HG03457 (cell line): ENCODE measurements around the gene CRISPLD2.

ENCODE experiments used
- ATAC-seq: cut with Tn5 transposase; IDR thresholded peaks from one replicate; pipeline ENCODE4 v1.9.1; 2021; ENCODE audit warnings: moderate number of reproducible peaks; ENCODE audit not compliant: unreplicated experiment

The CRISPLD2 gene

GRCh38 chr16:84838383-84838948 lies 18.7 kb downstream of the CRISPLD2 start:
- ATAC-seq, result no peak

GRCh38 chr16:84839054-84839453 lies 19.3 kb downstream of the CRISPLD2 start:
- no peak for ATAC-seq

GRCh38 chr16:84839956-84840355 lies 20.2 kb downstream of the CRISPLD2 start:
- no peak for ATAC-seq

- no peak for ATAC-seq
Observed at GRCh38 chr16:84840687-84841627, 21.2 kb downstream of the CRISPLD2 start.

- ATAC-seq, result no peak
Observed at GRCh38 chr16:84841787-84842300, 22.1 kb downstream of the CRISPLD2 start.

- no peak for ATAC-seq
Observed at GRCh38 chr16:84842516-84843148, 22.8 kb downstream of the CRISPLD2 start.

GRCh38 chr16:84843149-84844048 lies 23.6 kb downstream of the CRISPLD2 start:
- ATAC-seq, result no peak

- ATAC-seq, result no peak
Observed at GRCh38 chr16:84844049-84844350, 24.2 kb downstream of the CRISPLD2 start.

GRCh38 chr16:84844559-84845495 lies 25.0 kb downstream of the CRISPLD2 start:
- ATAC-seq, result no peak

GRCh38 chr16:84845496-84846002 lies 25.8 kb downstream of the CRISPLD2 start:
- no peak for ATAC-seq

- ATAC-seq, result no peak
Observed at GRCh38 chr16:84847564-84848355, 28.0 kb downstream of the CRISPLD2 start.

GRCh38 chr16:84848986-84849634 lies 29.3 kb downstream of the CRISPLD2 start:
- ATAC-seq, result no peak

GRCh38 chr16:84849751-84850150 lies 30.0 kb downstream of the CRISPLD2 start:
- no peak for ATAC-seq

GRCh38 chr16:84850714-84851113 lies 30.9 kb downstream of the CRISPLD2 start:
- no peak for ATAC-seq

- ATAC-seq, result no peak
Observed at GRCh38 chr16:84851192-84852127, 31.7 kb downstream of the CRISPLD2 start.

- ATAC-seq, result no peak
Observed at GRCh38 chr16:84853534-84853933, 33.7 kb downstream of the CRISPLD2 start.

GRCh38 chr16:84854759-84855158 lies 35.0 kb downstream of the CRISPLD2 start:
- ATAC-seq, result no peak
